ENCODE data around the gene TRPC1.

The TRPC1 gene

DNA sequence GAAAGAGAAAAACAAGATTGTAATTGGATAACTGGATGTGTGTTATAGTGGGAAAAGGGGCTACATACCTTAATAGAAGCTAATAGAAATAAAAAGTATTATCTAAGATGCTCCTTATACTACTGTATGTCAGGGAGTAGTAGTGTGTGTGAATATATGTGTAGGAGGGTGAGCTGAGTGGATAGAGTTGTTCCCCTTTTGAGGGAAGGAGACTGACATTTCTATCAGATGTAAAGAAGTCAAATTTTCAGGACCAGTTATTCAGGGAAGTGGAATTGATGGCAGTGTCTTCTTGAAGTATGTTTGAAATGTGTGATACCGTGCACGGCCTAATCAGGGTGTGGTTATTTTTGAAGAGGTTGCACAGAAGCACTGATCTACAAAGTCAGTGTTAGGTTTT, 116.0 kb downstream of the TRPC1 start:
- no peak for DNase-seq (ENCODE audit: low read depth)

DNA sequence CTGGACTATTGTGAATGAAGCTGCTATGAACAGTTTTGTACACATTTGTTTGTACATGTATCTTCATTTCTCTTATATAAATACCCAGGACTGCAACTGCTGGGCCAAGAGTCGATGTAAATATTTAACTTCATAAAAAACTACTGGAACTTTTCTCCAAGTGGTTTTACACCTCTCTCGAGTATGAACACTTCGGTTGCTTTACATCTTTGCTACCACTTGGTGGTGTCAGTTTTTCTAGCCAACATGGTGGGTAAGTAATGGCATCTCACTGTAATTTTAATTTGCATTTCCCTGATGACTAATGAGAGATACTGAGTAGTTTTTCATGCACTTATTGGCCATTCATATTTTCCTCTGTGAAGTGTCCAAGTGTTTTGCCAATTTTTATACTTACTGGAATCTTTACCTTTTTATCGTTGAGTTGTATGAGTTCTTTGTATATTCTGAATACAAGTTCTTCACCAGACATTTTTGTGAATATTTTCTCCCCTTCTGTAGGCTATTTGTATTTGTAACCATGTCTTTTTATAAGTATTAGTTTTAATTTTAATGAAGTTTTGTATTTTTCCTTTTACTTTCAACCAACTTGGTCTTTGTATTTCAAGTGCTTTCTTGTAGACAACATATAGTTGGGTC, 120.6 kb downstream of the TRPC1 start:
- DNase-seq (ENCODE audit: low read depth): no peak

GRCh38 chr3:142846779-142847577, 123.1 kb downstream of the TRPC1 start:
- DNase-seq (ENCODE audit: low read depth): no peak

DNA sequence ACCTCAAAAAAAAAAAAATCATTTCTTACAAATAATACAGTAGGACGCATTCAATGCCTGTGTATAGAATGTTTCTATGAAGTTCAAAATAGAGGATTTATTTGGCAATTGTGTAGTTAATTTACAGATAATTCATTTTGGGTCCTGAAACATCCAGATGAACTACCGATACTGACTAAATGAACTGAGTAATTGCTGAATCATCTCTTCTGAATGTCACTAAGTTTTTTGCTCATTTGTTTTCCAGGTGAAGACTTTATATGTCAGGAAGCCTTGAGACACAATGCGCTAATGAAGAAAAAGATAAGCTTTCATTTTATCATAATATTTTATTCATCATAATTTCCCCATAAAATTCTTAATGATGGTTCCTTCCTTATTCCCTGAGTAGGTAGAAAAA, 125.3 kb downstream of the TRPC1 start:
- DNase-seq (ENCODE audit: low read depth): no peak

GRCh38 chr3:142850395-142851023, 126.7 kb downstream of the TRPC1 start:
- no peak for DNase-seq (ENCODE audit: low read depth)

DNA sequence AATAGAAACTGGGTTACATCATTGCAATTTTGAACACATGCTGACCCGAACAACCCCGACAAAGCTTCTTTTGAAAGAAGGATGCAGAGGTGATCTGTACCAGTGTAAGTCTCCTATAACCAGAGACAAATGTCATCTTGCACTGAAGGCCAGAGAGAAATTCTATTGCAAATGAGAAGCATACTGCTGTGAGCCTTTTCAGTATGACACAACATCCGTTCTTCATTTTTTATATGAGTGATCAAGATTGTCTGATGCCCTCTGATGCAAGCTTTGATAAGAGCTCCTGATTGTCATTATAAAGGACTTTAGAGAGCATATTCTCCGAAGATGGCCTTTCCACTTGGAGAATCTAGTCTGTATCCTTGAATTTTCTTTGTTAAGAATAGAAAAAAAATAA, 128.2 kb downstream of the TRPC1 start:
- no peak for DNase-seq (ENCODE audit: low read depth)

DNA sequence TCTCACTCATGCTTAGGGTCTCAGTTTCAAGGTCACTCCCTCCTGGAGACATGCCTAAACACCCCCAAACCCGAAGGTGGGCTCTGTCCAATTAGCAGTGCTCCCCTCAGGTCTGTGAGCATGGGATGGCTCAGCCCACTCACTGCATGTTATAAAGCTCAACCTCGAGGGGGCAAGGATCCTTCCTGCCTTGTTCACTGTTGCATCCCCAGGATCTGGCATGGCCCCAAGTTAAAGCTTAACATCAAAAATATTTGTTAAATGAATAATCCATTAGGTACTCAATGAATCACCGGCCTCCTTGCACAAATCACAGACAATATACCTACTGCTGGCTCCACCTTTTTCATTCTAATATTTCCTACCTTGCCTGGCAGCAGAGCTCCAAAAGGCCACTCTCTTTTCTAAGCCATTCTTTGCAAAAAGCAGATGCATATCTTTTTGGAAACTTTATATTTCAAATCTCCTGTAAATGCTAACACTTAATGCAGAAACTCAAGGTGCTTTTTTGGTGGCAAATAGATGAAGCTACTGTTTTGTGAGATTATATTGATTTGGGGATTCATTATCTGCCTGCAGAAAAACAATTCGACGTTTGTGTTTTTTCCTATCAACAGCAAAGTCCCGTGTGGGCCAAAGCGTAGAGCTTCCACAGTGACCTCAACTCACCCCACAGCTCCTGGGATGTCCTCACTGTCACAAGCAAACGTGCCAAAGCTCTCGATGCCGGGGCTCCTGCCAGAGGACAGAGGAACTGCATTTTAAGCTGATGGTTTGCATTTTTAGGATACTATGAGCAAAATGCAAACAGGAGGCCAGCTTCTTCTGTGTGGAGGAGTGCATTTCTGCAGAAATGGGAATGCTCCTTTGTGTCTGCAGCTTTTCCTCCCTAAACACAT, 129.7 kb downstream of the TRPC1 start:
- DNase-seq (ENCODE audit: low read depth): no peak

DNA sequence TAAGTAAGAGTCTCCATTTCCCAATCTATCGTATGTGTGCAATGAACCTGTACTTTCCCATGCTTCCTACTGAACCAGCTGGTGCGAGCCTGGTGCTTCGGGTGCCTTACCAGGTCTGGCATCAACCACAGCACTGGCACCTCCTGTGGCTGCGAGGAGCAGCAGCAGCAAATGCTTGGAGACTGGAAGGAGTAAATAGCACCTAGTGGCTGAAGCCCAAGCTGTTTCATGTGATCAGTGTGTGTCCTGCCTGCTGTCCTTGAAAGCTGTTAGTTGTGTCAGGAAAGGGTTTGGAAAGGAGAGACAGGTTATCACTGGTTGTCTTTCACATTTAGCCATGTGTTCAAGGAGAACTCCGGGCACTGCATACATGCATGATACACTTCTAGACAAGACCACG, 133.2 kb downstream of the TRPC1 start:
- no peak for DNase-seq (ENCODE audit: low read depth)

Measured in stimulated activated CD8-positive, alpha-beta memory T cell treated with anti-CD3 and anti-CD28 coated beads, Interleukin-12 subunit alpha, Interleukin-12 subunit beta, amount 100 ng/mL, for 1 hour (primary cell).